Activated CD8-positive, alpha-beta memory T cell treated with anti-CD3 and anti-CD28 coated beads, Interleukin-2, amount 50 U/mL, for 48 hours (primary cell): ENCODE measurements around the gene MPEG1.

Source experiments
- DNase-seq: peaks from one replicate; pipeline ENCODE4 v3.0.0-alpha.2; 2020

The MPEG1 gene

GRCh38 chr11:59186130-59186594 is 26.6 kb downstream of the MPEG1 start:
- DNase-seq, result peak; percentile 81

GRCh38 chr11:59185386-59185945 is 27.3 kb downstream of the MPEG1 start:
- DNase-seq, result no peak

GRCh38 chr11:59184691-59185339 is 27.9 kb downstream of the MPEG1 start:
- no peak for DNase-seq

- no peak for DNase-seq
Observed at GRCh38 chr11:59183771-59184170, 29.0 kb downstream of the MPEG1 start.

- no peak for DNase-seq
Observed at GRCh38 chr11:59182457-59183151, 30.1 kb downstream of the MPEG1 start.

GRCh38 chr11:59181746-59182456 is 30.8 kb downstream of the MPEG1 start:
- no peak for DNase-seq

GRCh38 chr11:59180907-59181306 is 31.8 kb downstream of the MPEG1 start:
- DNase-seq, result no peak

- DNase-seq, result no peak
Observed at GRCh38 chr11:59180168-59180776, 32.5 kb downstream of the MPEG1 start.

GRCh38 chr11:59179121-59179520 is 33.6 kb downstream of the MPEG1 start:
- DNase-seq, result no peak

- no peak for DNase-seq
Observed at GRCh38 chr11:59178402-59178801, 34.3 kb downstream of the MPEG1 start.

GRCh38 chr11:59176330-59176729 is 36.4 kb downstream of the MPEG1 start:
- DNase-seq, result no peak

GRCh38 chr11:59175091-59175501 is 37.6 kb downstream of the MPEG1 start:
- DNase-seq, result no peak

- DNase-seq, result no peak
Observed at GRCh38 chr11:59174664-59175033, 38.1 kb downstream of the MPEG1 start.

- DNase-seq, result no peak
Observed at GRCh38 chr11:59173964-59174663, 38.6 kb downstream of the MPEG1 start.

- peak; percentile 58 for DNase-seq
Observed at GRCh38 chr11:59173080-59173963, 39.4 kb downstream of the MPEG1 start.

GRCh38 chr11:59172345-59173079 is 40.2 kb downstream of the MPEG1 start:
- DNase-seq, result peak; percentile 58

GRCh38 chr11:59171508-59172322 is 41.0 kb downstream of the MPEG1 start, which contains the start of gene DTX4:
Gene DTX4, plus strand, starts transcription at chr11:59172132. Its CDS starts 464 bp downstream, at chr11:59172596.
- DNase-seq, result peak; percentile 92

- DNase-seq, result no peak
Observed at GRCh38 chr11:59164028-59164427, 48.7 kb downstream of the MPEG1 start.
